ENCODE results near the gene BSN. TPM values are rescaled to one million over a fixed set of nuclear protein-coding genes. Genes with fewer than 3 reads are reported as not detected.

BSN gene
- total RNA-seq, 1 experiment from 2014 or later = 0.37 TPM

DNA sequence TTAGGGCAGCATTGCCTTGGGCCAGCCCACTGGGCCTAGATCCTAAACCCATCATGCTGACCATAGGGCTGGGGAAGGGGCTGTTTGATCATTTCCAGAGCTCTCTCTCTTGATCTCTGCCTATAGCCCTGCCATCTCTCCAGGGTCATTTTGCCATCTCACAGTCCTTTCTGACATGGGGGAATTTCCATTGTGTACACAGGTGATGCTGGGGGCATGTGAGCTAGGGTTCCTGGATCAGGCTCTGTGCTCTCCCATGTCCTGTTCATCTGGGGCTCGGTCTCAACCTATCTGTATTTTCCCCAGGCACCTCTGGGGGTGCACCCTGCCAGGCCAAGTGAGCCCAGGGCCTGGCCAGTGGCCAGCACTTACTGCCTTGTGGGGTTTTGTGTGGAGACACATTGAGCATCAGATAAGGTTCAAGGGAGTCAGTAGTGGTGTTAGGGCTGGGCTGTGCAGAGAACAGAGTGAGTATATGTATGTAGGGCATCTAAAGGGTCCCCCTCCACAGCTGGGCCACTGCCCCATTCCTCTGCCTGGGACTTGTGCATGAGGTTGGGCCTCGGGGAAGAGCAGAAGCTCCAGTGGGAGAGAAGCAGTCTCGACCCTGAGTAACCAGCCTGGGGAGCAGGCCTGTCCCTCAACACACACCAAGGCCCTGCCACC is 94.2 kb downstream of the BSN start:
- Mint-ChIP-seq H3K27ac (ENCODE audit: low read depth, unreplicated experiment) (no peak overlapping the region), H3K36me3 (ENCODE audit: insufficient read depth, unreplicated experiment) (no peaks in the 10 kb centered on the region), H3K9me3 (ENCODE audit: unreplicated experiment) (no peaks in the 10 kb centered on the region), H3K4me3 (ENCODE audit: unreplicated experiment) (no peak overlapping the region), H3K27me3 (ENCODE audit: insufficient read depth, unreplicated experiment) (no peaks in the 10 kb centered on the region), H3K4me1 (ENCODE audit: insufficient read depth, unreplicated experiment) (no peaks in the 10 kb centered on the region)
- no TSS peak for BruUV-seq (replicated peaks)
- TF ChIP-seq, protein P1, sequence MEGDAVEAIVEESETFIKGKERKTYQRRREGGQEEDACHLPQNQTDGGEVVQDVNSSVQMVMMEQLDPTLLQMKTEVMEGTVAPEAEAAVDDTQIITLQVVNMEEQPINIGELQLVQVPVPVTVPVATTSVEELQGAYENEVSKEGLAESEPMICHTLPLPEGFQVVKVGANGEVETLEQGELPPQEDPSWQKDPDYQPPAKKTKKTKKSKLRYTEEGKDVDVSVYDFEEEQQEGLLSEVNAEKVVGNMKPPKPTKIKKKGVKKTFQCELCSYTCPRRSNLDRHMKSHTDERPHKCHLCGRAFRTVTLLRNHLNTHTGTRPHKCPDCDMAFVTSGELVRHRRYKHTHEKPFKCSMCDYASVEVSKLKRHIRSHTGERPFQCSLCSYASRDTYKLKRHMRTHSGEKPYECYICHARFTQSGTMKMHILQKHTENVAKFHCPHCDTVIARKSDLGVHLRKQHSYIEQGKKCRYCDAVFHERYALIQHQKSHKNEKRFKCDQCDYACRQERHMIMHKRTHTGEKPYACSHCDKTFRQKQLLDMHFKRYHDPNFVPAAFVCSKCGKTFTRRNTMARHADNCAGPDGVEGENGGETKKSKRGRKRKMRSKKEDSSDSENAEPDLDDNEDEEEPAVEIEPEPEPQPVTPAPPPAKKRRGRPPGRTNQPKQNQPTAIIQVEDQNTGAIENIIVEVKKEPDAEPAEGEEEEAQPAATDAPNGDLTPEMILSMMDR (IDR thresholded peaks at IDR 0.05; ENCODE audit: unreplicated experiment) = no peak
- ChIA-PET POLR2A (no interaction called here), CTCF (no interaction called here)
- no peak for DNase-seq (ENCODE audit: unreplicated experiment)
- intact Hi-C loops (cut with micrococcal nuclease) = no loop called here

DNA sequence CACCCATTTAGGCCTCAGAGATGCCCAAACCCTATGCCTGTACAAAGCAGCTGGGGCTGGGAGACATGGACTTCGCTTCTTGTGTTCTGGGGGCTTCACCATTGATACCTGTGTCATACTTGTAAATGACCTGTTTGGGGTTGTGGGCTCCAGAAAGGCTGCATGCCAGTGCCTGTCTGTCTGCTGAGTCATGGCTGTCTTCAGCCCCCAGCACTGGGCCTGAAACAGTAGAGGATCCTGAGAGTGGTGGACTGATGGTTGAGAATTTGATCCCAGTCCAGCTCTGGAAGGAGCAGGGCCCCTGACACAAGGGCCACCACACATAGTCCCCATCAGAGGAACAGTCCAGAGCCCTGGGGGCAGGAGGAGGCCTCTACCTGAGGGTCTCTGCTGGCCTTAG is 95.3 kb downstream of the BSN start:
- no peak overlapping the region for H3K4me3 Mint-ChIP-seq (ENCODE audit: unreplicated experiment)
- no TSS peak for BruUV-seq (replicated peaks)
- intact Hi-C loops (cut with micrococcal nuclease) = no loop called here
- no peaks in the 10 kb centered on the region for H3K27me3 Mint-ChIP-seq (ENCODE audit: insufficient read depth, unreplicated experiment)
- TF ChIP-seq, protein P1 (IDR thresholded peaks at IDR 0.05; ENCODE audit: unreplicated experiment) = no peak
- DNase-seq (ENCODE audit: unreplicated experiment) = peak; percentile 13
- ChIA-PET POLR2A (no interaction called here), CTCF (no interaction called here)
- no peaks in the 10 kb centered on the region for H3K36me3 Mint-ChIP-seq (ENCODE audit: insufficient read depth, unreplicated experiment)
- H3K27ac Mint-ChIP-seq (ENCODE audit: low read depth, unreplicated experiment) = no peak overlapping the region
- no peaks in the 10 kb centered on the region for H3K9me3 Mint-ChIP-seq (ENCODE audit: unreplicated experiment)
- H3K4me1 Mint-ChIP-seq (ENCODE audit: insufficient read depth, unreplicated experiment) = no peaks in the 10 kb centered on the region

DNA sequence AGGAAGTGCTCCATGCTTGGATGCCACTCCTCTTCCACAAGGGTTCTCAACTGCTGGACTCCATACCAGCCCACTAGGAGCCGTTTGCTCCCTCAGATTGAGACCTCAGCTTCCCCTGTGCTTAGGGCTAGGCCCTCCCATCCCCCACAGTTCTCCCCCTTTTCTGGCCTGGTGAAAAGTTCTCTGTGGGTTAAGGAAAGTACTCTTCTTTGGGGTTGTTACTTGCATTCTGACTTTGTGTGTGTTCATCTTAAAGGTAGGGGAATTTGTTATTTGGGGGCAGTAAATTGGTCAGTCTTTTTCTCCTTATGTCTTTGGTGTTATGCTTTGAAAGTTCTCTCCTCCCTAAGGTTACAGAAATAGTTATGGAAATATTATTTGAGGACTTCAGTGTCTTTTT is 95.9 kb downstream of the BSN start:
- Mint-ChIP-seq H3K27ac (ENCODE audit: low read depth, unreplicated experiment) (no peak overlapping the region), H3K27me3 (ENCODE audit: insufficient read depth, unreplicated experiment) (no peaks in the 10 kb centered on the region), H3K4me3 (ENCODE audit: unreplicated experiment) (no peak overlapping the region), H3K4me1 (ENCODE audit: insufficient read depth, unreplicated experiment) (no peaks in the 10 kb centered on the region), H3K9me3 (ENCODE audit: unreplicated experiment) (no peaks in the 10 kb centered on the region), H3K36me3 (ENCODE audit: insufficient read depth, unreplicated experiment) (no peaks in the 10 kb centered on the region)
- intact Hi-C loops (cut with micrococcal nuclease) = no loop called here
- DNase-seq (ENCODE audit: unreplicated experiment) = no peak
- no TSS peak for BruUV-seq (replicated peaks)
- TF ChIP-seq, protein P1 (IDR thresholded peaks at IDR 0.05; ENCODE audit: unreplicated experiment) = no peak
- ChIA-PET CTCF (no interaction called here), POLR2A (no interaction called here)

- Mint-ChIP-seq H3K9me3 (ENCODE audit: unreplicated experiment) (no peaks in the 10 kb centered on the region), H3K27ac (ENCODE audit: low read depth, unreplicated experiment) (no peak overlapping the region), H3K36me3 (ENCODE audit: insufficient read depth, unreplicated experiment) (no peaks in the 10 kb centered on the region), H3K4me1 (ENCODE audit: insufficient read depth, unreplicated experiment) (no peaks in the 10 kb centered on the region), H3K4me3 (ENCODE audit: unreplicated experiment) (no peak overlapping the region), H3K27me3 (ENCODE audit: insufficient read depth, unreplicated experiment) (no peaks in the 10 kb centered on the region)
- ChIA-PET POLR2A (no interaction called here), CTCF (interaction anchor here (0.6 kb wide), 1 partner anchor 454 kb away, joined by 3 read pairs; no protein-coding TSS in a partner anchor)
- TF ChIP-seq, protein P1 (IDR thresholded peaks at IDR 0.05; ENCODE audit: unreplicated experiment) = no peak
- no peak for DNase-seq (ENCODE audit: unreplicated experiment)
- no TSS peak for BruUV-seq (replicated peaks)
- intact Hi-C loops (cut with micrococcal nuclease) = no loop called here
Measured at GRCh38 chr3:49650637-49651036, 96.4 kb downstream of the BSN start.
